ENCODE measurements around the gene SIM2.

SIM2 gene

DNA sequence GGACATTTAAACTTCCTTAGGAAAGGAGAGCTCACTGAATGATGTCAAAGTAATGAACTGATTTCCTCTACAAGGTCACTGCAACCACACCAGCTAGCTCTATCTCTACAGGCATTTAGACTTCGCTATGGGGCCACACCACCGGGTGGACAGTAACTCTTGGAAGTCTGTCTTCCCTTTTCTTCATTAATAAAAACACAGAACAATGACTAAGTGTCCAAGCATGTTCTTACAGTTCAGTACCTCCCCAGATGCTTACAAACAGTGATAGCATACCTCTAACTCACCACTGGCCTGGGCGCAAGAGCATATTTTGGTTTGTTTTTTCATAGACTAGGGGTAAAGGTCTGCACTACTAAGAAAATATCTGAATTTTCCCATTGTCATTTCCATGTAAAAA, 54.6 kb downstream of the SIM2 start:
- no peak overlapping the region for H3K27ac ChIP-seq (ENCODE audit: low read length)
- no peaks in the 10 kb centered on the region for H3K4me1 ChIP-seq (ENCODE audit: control insufficient read depth, insufficient read depth, low read length)
- no peaks in the 10 kb centered on the region for H3K9me3 ChIP-seq (ENCODE audit: control insufficient read depth in 2 of 2, low read length in 2 of 2)
- peaks cover 0 to 7% of the 10 kb centered on the region in 2 donors for H3K36me3 ChIP-seq (ENCODE audit: control insufficient read depth in 2 of 2, insufficient read depth in 2 of 2, low read length in 2 of 2)
- H3K4me3 ChIP-seq (ENCODE audit: low read length in 2 of 2): no peak overlapping the region
- H3K9ac ChIP-seq (ENCODE audit: low read length in 2 of 2): no peak overlapping the region
- H3K27me3 ChIP-seq (ENCODE audit: control insufficient read depth in 1 of 2, insufficient read depth in 2 of 2, low read length in 2 of 2): no peaks in the 10 kb centered on the region

DNA sequence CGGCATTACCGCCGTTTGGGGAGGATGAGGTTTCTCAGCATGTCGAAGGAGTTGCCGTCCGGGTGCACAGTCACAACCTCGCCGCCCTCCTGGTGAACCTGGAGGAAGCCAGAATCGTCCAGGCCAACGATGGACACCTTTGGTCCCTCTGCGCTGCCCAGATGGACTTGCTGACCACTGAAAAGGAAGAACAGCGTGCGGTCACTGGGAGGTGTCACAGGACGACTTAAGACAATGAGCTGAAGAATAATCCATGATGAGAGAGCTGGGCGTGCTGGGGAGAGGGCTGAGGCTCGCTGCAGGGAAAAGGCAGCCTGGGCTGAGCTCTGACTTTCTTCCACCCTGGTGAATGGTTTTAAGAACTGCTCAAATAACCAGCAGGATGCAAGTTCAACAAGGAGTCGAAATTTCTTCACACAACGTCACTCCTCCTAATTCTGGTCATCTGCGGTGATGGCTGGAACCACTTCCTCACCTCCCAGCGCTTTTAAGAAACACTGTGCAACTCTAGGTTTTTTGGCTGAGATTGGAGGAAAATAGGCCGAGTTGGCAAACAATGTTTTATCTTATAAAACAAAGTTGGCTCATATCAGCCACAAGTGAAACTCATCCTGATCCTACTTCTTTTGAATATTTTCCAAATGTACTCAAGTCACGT, 55.5 kb downstream of the SIM2 start:
- Histone ChIP-seq H3K4me1 (ENCODE audit: control insufficient read depth, insufficient read depth, low read length) (no peaks in the 10 kb centered on the region), H3K4me3 (ENCODE audit: low read length in 2 of 2) (no peak overlapping the region), H3K9me3 (ENCODE audit: control insufficient read depth in 2 of 2, low read length in 2 of 2) (no peaks in the 10 kb centered on the region), H3K36me3 (ENCODE audit: control insufficient read depth in 2 of 2, insufficient read depth in 2 of 2, low read length in 2 of 2) (peaks cover 0 to 7% of the 10 kb centered on the region in 2 donors), H3K27ac (ENCODE audit: low read length) (no peak overlapping the region), H3K27me3 (ENCODE audit: control insufficient read depth in 1 of 2, insufficient read depth in 2 of 2, low read length in 2 of 2) (no peaks in the 10 kb centered on the region), H3K9ac (ENCODE audit: low read length in 2 of 2) (no peak overlapping the region)

DNA sequence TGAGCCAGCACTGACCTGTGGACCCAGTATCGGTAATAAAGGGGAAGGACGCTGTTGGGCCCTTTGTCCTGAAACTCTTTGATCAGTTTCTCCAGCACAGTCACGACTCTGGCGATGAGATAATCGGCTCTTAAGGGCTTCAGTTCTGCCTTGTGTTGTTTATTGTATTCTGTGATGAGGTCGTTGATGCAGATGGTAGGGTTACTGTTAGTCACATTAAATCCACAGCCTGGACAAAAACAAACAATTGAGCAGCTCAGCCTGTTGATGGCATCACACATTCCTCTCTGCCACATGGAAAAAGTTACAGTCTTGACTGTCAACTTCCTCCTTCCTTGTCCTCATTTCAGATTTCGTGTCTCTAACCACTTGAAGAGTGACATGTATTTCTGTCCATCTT, 57.6 kb downstream of the SIM2 start:
- H3K36me3 ChIP-seq (ENCODE audit: control insufficient read depth in 2 of 2, insufficient read depth in 2 of 2, low read length in 2 of 2): peaks cover 0 to 7% of the 10 kb centered on the region in 2 donors
- H3K4me3 ChIP-seq (ENCODE audit: low read length in 2 of 2): no peak overlapping the region
- no peaks in the 10 kb centered on the region for H3K27me3 ChIP-seq (ENCODE audit: control insufficient read depth in 1 of 2, insufficient read depth in 2 of 2, low read length in 2 of 2)
- H3K27ac ChIP-seq (ENCODE audit: low read length): no peak overlapping the region
- H3K4me1 ChIP-seq (ENCODE audit: control insufficient read depth, insufficient read depth, low read length): no peaks in the 10 kb centered on the region
- no peaks in the 10 kb centered on the region for H3K9me3 ChIP-seq (ENCODE audit: control insufficient read depth in 2 of 2, low read length in 2 of 2)
- H3K9ac ChIP-seq (ENCODE audit: low read length in 2 of 2): no peak overlapping the region

DNA sequence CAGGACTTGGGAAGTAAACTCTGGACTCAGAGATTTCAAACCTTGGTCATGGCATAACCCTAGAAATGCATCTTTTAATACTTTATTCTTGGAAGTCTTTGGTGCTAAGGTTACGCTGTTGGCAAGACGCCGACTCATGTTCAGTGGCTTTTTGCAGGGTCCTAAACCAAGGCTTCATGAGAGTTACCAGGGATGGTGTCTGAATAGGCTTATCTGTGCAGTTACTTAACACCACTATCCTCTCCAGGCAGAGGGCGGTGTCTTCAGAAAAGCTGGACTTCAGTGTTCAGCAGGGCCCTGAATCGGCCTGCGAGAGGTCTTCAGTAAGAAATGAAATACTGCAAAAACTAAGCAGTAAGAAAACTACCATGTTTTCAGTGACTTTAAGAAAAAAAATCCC, 58.3 kb downstream of the SIM2 start:
- Histone ChIP-seq H3K36me3 (ENCODE audit: control insufficient read depth in 2 of 2, insufficient read depth in 2 of 2, low read length in 2 of 2) (peaks cover 0 to 5% of the 10 kb centered on the region in 2 donors), H3K4me3 (ENCODE audit: low read length in 2 of 2) (no peak overlapping the region), H3K27ac (ENCODE audit: low read length) (no peak overlapping the region), H3K9ac (ENCODE audit: low read length in 2 of 2) (no peak overlapping the region), H3K27me3 (ENCODE audit: control insufficient read depth in 1 of 2, insufficient read depth in 2 of 2, low read length in 2 of 2) (no peaks in the 10 kb centered on the region), H3K9me3 (ENCODE audit: control insufficient read depth in 2 of 2, low read length in 2 of 2) (no peaks in the 10 kb centered on the region), H3K4me1 (ENCODE audit: control insufficient read depth, insufficient read depth, low read length) (no peaks in the 10 kb centered on the region)

DNA sequence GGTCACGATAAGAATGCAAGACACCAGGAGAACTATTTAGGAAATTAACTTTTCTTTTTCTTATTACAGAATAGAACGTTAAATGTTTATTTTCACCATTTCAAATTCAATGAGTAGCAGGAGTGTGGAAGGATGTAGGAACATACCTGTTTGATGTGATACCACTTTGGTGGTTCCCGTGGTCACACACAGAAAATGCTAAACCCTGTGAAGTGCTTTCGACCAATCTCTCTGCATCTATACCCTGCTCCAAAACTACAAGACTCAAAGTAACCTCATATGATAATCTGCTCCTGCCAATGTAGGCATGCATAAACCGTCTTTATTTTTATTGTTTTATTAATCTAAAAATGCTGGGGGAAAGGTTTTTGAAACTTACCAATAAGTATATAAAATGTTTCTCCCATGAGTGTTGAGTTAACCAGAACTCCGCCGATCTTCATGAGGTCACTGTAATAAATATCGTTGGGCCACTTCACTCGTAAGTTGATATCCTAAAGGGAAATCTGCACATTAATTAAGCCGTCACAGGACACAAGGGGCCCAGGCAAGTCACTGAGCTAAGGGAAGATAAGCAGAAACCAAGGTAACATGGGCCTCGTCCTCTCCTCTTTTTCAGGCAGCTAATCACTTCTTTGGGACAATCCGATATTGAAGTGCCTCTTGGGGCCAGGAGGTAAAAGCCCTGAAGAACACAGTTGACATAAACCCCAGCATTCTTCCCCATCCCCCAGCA, 60.6 kb downstream of the SIM2 start:
- no peak overlapping the region for H3K4me3 ChIP-seq (ENCODE audit: low read length in 2 of 2)
- peaks cover 0 to 2% of the 10 kb centered on the region in 2 donors for H3K36me3 ChIP-seq (ENCODE audit: control insufficient read depth in 2 of 2, insufficient read depth in 2 of 2, low read length in 2 of 2)
- H3K9me3 ChIP-seq (ENCODE audit: control insufficient read depth in 2 of 2, low read length in 2 of 2): no peaks in the 10 kb centered on the region
- no peak overlapping the region for H3K27ac ChIP-seq (ENCODE audit: low read length)
- H3K27me3 ChIP-seq (ENCODE audit: control insufficient read depth in 1 of 2, insufficient read depth in 2 of 2, low read length in 2 of 2): no peaks in the 10 kb centered on the region
- H3K9ac ChIP-seq (ENCODE audit: low read length in 2 of 2): no peak overlapping the region
- no peaks in the 10 kb centered on the region for H3K4me1 ChIP-seq (ENCODE audit: control insufficient read depth, insufficient read depth, low read length)

DNA sequence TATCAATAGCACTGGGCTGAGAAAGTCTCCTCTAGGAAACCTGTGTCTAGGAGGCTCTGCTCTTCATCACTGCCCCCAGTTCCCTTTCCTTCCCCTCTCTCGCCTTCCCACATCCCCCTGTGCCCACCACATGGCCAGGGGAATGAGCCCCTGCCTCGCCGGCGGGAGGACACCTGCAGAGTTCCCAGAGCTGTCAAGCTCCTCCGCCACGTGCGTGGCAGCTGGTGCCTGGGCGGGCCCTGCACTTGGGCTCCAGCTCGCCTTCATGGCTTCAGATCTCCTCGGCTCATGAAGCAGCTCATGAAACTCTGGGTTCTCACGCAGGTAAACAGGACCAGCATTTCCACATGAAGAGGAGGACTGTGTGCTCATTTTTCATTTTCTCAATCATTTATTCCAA, 62.8 kb downstream of the SIM2 start:
- H3K27ac ChIP-seq (ENCODE audit: low read length): no peak overlapping the region

DNA sequence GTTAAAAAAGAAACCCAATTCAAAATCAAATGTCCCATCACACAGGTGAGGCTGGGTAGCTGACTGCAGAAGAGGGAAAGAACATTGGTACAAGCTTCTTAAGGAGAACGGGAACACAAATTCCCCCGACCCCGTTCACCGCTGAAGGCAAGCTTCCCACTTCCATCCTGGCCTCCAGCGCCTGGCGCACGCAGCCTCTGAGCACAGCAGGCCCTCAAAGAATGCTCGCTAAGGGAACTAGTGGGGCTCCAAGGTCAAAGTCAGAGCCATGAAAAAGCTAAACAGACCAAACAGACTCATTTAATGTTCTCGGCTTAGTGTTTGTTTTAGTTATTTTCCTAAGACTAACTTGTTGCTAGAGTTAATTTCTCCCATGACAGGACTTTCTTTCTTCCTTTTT, 63.7 kb downstream of the SIM2 start:
- no peaks in the 10 kb centered on the region for H3K27me3 ChIP-seq (ENCODE audit: control insufficient read depth in 1 of 2, insufficient read depth in 2 of 2, low read length in 2 of 2)
- no peaks in the 10 kb centered on the region for H3K9me3 ChIP-seq (ENCODE audit: control insufficient read depth in 2 of 2, low read length in 2 of 2)
- no peaks in the 10 kb centered on the region for H3K4me1 ChIP-seq (ENCODE audit: control insufficient read depth, insufficient read depth, low read length)
- peaks cover 0 to 6% of the 10 kb centered on the region in 2 donors for H3K36me3 ChIP-seq (ENCODE audit: control insufficient read depth in 2 of 2, insufficient read depth in 2 of 2, low read length in 2 of 2)
- H3K4me3 ChIP-seq (ENCODE audit: low read length in 2 of 2): no peak overlapping the region
- no peak overlapping the region for H3K27ac ChIP-seq (ENCODE audit: low read length)
- H3K9ac ChIP-seq (ENCODE audit: low read length in 2 of 2): no peak overlapping the region

More for the DNA sequence above, 62.8 kb downstream of the SIM2 start:
- no peak overlapping the region for H3K9ac ChIP-seq (ENCODE audit: low read length in 2 of 2)
- H3K4me1 ChIP-seq (ENCODE audit: control insufficient read depth, insufficient read depth, low read length): no peaks in the 10 kb centered on the region
- H3K9me3 ChIP-seq (ENCODE audit: control insufficient read depth in 2 of 2, low read length in 2 of 2): no peaks in the 10 kb centered on the region
- peaks cover 0 to 4% of the 10 kb centered on the region in 2 donors for H3K36me3 ChIP-seq (ENCODE audit: control insufficient read depth in 2 of 2, insufficient read depth in 2 of 2, low read length in 2 of 2)
- no peak overlapping the region for H3K4me3 ChIP-seq (ENCODE audit: low read length in 2 of 2)
- no peaks in the 10 kb centered on the region for H3K27me3 ChIP-seq (ENCODE audit: control insufficient read depth in 1 of 2, insufficient read depth in 2 of 2, low read length in 2 of 2)

DNA sequence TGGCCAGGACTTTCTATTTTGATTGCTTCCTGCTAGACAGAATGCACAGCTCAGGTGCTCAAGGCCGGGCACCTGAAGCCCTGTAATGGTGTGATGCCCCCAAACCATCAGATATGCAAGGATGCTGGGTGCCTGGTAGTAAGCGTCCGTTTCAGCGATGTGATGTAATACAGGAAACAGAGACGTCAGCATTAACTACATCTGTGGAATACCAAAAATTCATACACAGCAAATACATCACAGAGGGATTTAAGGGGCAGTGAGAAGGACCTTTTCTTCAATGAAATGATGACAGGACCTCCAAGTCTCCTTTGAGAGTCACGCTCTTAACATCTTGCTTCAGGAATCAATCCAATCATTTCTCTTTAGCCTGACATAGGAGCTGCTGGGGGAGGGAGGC, 64.4 kb downstream of the SIM2 start:
- peaks cover 0 to 6% of the 10 kb centered on the region in 2 donors for H3K36me3 ChIP-seq (ENCODE audit: control insufficient read depth in 2 of 2, insufficient read depth in 2 of 2, low read length in 2 of 2)
- H3K4me1 ChIP-seq (ENCODE audit: control insufficient read depth, insufficient read depth, low read length): no peaks in the 10 kb centered on the region
- no peak overlapping the region for H3K27ac ChIP-seq (ENCODE audit: low read length)

DNA sequence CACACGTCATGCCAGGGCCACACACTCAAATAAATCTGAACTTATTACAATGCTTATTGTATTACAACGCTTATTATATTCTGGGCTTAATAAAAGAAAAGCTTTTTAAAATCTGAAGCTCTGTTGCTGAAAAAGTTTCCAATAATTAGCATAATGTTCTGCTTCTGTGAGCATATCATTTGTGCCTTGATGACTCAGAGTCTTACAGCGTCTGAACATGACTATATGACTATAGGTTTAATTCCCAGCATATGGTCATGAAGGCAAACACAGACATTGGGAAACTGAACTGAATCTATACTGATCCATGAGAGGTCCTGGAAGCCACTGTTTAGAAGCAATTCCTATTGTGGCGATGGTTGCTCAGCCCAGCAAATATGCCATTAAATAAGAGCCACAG, 66.3 kb downstream of the SIM2 start:
- H3K4me3 ChIP-seq (ENCODE audit: low read length in 2 of 2): no peak overlapping the region
- H3K4me1 ChIP-seq (ENCODE audit: control insufficient read depth, insufficient read depth, low read length): no peaks in the 10 kb centered on the region
- no peak overlapping the region for H3K9ac ChIP-seq (ENCODE audit: low read length in 2 of 2)
- H3K27ac ChIP-seq (ENCODE audit: low read length): no peak overlapping the region
- peaks cover 0 to 4% of the 10 kb centered on the region in 2 donors for H3K36me3 ChIP-seq (ENCODE audit: control insufficient read depth in 2 of 2, insufficient read depth in 2 of 2, low read length in 2 of 2)
- H3K9me3 ChIP-seq (ENCODE audit: control insufficient read depth in 2 of 2, low read length in 2 of 2): no peaks in the 10 kb centered on the region
- no peaks in the 10 kb centered on the region for H3K27me3 ChIP-seq (ENCODE audit: control insufficient read depth in 1 of 2, insufficient read depth in 2 of 2, low read length in 2 of 2)

More for the DNA sequence above, 64.4 kb downstream of the SIM2 start:
- Histone ChIP-seq H3K27me3 (ENCODE audit: control insufficient read depth in 1 of 2, insufficient read depth in 2 of 2, low read length in 2 of 2) (no peaks in the 10 kb centered on the region), H3K9me3 (ENCODE audit: control insufficient read depth in 2 of 2, low read length in 2 of 2) (no peaks in the 10 kb centered on the region), H3K4me3 (ENCODE audit: low read length in 2 of 2) (no peak overlapping the region), H3K9ac (ENCODE audit: low read length in 2 of 2) (no peak overlapping the region)

DNA sequence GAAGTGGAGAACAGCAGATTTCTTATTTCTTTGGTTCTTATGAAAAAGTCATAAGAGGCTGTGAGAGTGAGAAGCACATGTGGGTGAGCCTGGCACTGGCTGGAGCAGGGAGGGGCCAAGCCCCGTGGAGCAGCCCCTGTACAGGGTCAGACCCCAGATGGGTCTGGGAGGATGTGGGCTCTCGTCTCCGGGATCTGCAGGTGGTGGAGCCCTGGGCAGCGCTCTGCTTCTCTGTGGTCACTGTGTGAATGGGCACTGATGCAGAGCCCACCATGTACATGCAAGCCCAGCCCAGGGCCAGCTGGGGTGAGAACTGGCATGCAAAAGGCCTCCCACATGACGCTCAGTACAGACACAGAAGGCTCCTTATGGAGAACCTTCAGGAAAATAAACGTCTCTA, 67.6 kb downstream of the SIM2 start:
- Histone ChIP-seq H3K36me3 (ENCODE audit: control insufficient read depth in 2 of 2, insufficient read depth in 2 of 2, low read length in 2 of 2) (peaks cover 0 to 4% of the 10 kb centered on the region in 2 donors), H3K9ac (ENCODE audit: low read length in 2 of 2) (no peak overlapping the region), H3K27me3 (ENCODE audit: control insufficient read depth in 1 of 2, insufficient read depth in 2 of 2, low read length in 2 of 2) (no peaks in the 10 kb centered on the region), H3K4me3 (ENCODE audit: low read length in 2 of 2) (no peak overlapping the region), H3K27ac (ENCODE audit: low read length) (no peak overlapping the region), H3K4me1 (ENCODE audit: control insufficient read depth, insufficient read depth, low read length) (no peaks in the 10 kb centered on the region), H3K9me3 (ENCODE audit: control insufficient read depth in 2 of 2, low read length in 2 of 2) (no peaks in the 10 kb centered on the region)

DNA sequence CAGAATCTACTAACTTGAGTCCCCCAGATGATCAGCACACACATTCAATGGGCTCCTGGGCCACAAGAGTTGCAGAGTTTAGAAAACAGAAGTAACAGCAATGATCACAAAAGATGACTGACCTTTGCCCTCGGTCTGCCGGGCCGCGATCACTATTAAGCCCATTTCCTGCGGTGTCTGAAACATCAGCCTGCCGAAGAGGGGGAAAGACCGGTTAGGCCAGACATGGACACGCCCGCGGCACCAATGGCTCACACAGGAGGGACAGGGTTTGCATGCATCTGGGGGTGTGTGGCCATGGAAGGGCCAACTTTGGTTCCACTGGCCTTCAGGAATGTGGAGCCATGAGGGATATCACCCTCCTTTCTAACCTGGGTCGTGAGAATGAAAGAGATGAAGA, 68.2 kb downstream of the SIM2 start:
- Histone ChIP-seq H3K4me3 (ENCODE audit: low read length in 2 of 2) (no peak overlapping the region), H3K4me1 (ENCODE audit: control insufficient read depth, insufficient read depth, low read length) (no peaks in the 10 kb centered on the region), H3K9me3 (ENCODE audit: control insufficient read depth in 2 of 2, low read length in 2 of 2) (no peaks in the 10 kb centered on the region), H3K27me3 (ENCODE audit: control insufficient read depth in 1 of 2, insufficient read depth in 2 of 2, low read length in 2 of 2) (no peaks in the 10 kb centered on the region), H3K36me3 (ENCODE audit: control insufficient read depth in 2 of 2, insufficient read depth in 2 of 2, low read length in 2 of 2) (peaks cover 0 to 4% of the 10 kb centered on the region in 2 donors), H3K27ac (ENCODE audit: low read length) (no peak overlapping the region), H3K9ac (ENCODE audit: low read length in 2 of 2) (no peak overlapping the region)
